ENCODE data around the gene EMP3.
A peak's percentile ranks its signal among the peaks of the same experiment; 100 is the strongest.
"Not testable (repeated sequence)": the region's sequence is repeated elsewhere in the genome, so short reads cannot be mapped to it uniquely, and the experiment has no call there.

The EMP3 gene

GRCh38 chr19:48290771-48291488 is 34.4 kb upstream of the EMP3 start:
- DNase-seq (ENCODE audit: low read depth): no peak
- peak overlapping the region; percentile 34 for H3K4me3 ChIP-seq (ENCODE audit: low read depth, low read length)
- TF ChIP-seq, protein P1, sequence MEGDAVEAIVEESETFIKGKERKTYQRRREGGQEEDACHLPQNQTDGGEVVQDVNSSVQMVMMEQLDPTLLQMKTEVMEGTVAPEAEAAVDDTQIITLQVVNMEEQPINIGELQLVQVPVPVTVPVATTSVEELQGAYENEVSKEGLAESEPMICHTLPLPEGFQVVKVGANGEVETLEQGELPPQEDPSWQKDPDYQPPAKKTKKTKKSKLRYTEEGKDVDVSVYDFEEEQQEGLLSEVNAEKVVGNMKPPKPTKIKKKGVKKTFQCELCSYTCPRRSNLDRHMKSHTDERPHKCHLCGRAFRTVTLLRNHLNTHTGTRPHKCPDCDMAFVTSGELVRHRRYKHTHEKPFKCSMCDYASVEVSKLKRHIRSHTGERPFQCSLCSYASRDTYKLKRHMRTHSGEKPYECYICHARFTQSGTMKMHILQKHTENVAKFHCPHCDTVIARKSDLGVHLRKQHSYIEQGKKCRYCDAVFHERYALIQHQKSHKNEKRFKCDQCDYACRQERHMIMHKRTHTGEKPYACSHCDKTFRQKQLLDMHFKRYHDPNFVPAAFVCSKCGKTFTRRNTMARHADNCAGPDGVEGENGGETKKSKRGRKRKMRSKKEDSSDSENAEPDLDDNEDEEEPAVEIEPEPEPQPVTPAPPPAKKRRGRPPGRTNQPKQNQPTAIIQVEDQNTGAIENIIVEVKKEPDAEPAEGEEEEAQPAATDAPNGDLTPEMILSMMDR (IDR thresholded peaks at IDR 0.05; ENCODE audit: low read depth, low read length, missing control alignments): peak; percentile 97

DNA sequence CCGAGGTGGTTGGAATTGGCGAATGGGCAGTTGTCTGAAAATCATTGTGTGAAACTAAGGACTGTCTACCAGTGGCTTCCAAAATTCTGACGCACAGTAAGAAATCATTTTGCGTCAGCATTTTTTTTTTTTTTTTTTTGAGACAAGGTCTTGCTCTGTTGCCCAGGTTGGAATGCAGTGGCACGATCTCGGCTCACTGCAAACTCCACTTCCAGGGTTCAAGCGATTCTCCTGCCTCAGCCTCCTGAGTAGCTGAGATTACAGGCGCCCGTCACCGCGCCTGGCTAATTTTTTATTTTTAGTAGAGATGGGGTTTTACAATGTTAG is 33.9 kb upstream of the EMP3 start:
- not testable (repeated sequence) for DNase-seq (ENCODE audit: low read depth); H3K4me3 ChIP-seq (ENCODE audit: low read depth, low read length)

DNA sequence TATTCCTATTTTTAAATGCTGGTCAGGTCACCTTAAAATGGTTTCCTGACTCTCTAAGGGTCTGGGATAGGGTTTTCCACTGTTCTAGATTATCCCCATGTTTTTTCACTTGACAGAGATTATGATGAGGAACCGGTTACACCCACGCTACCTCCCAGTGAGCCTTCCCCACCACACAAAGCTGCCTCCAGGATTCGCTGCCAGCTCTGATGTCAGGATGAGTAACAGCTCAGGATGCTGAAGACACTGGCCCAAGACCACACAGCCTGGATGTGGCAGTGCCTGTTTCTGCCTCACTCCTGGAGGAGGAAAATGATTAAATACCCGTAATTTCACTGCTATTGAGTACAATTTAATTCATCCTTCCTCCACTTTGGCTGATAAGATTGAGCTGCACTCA is 32.6 kb upstream of the EMP3 start:
- no peak overlapping the region for H3K4me3 ChIP-seq (ENCODE audit: low read depth, low read length)
- DNase-seq (ENCODE audit: low read depth): no peak
- TF ChIP-seq, protein P1 (IDR thresholded peaks at IDR 0.05; ENCODE audit: low read depth, low read length, missing control alignments): no peak

GRCh38 chr19:48295458-48295857 is 29.9 kb upstream of the EMP3 start:
- H3K4me3 ChIP-seq (ENCODE audit: low read depth, low read length): no peak overlapping the region
- no peak for DNase-seq (ENCODE audit: low read depth)
- TF ChIP-seq, protein P1 (IDR thresholded peaks at IDR 0.05; ENCODE audit: low read depth, low read length, missing control alignments): no peak

DNA sequence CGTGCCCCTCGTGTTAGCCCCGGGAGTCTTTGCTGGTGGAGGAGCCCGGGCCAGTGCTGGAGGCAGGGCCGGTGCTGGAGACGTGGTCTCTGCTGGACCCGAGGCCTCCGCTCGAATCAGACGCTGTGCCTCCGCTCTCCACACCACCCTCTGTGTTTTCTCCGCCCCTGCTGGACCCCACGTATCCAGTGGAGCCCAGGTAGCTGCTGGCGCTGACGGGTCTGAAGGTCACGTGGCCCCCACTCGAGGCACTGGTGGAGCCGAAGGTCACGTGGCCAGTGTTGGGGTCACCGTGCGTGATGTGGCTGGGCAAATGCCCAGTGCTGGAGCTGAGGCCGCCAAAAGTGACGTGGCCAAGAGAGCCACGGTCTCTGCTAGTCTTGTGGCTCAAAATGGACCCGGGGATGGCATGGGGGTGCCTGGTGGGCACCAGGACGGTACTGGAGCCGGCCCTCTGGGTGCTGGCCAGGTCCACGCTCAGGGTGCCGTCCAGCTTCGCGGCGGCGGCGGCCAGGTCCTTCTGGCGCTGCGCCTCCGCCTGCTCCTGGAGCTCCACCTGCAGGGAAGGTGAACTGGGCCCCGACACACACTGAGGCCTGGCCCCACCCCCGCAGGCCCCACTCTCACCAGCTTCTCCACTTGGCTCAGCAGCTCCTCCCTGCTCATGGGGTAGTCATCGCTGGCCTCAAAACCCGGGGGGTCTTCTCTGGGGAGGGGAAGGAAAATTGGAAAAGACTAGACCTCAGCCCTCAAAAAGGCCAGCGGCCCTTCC is 28.2 kb upstream of the EMP3 start:
- TF ChIP-seq, protein P1 (IDR thresholded peaks at IDR 0.05; ENCODE audit: low read depth, low read length, missing control alignments): no peak
- no peak overlapping the region for H3K4me3 ChIP-seq (ENCODE audit: low read depth, low read length)
- DNase-seq (ENCODE audit: low read depth): no peak

GRCh38 chr19:48297975-48298374 is 27.4 kb upstream of the EMP3 start:
- DNase-seq (ENCODE audit: low read depth): no peak
- TF ChIP-seq, protein P1 (IDR thresholded peaks at IDR 0.05; ENCODE audit: low read depth, low read length, missing control alignments): no peak
- H3K4me3 ChIP-seq (ENCODE audit: low read depth, low read length): no peak overlapping the region

DNA sequence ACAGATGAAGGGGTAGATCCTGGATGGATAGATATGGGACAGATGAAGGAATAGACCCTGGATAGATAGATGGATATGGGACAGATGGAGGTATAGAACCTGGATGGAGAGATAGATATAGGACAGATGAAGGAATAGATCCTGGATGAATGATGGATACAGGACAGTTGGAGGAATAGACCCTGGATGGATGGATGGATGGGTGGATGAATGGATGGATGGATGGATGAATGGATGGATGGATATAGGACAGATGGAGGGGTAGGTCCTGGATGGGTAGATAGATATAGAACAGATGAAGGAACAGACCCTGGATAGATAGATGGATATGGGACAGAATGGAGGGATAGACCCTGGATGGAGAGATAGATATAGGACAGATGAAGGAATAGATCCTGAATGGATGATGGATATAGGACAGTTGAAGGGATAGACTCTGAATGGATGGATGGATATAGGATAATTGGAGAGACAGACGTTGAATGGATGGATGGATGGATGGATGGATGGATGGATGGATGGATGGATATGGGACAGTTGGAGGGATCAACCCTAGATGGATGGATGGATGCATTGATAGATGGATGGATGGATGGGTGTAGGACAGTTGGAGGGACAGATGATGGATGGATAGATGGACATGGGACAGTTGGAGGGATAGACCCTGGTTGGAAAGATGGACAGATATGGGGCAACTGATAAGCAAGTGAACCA is 23.3 kb upstream of the EMP3 start:
- TF ChIP-seq, protein P1 (IDR thresholded peaks at IDR 0.05; ENCODE audit: low read depth, low read length, missing control alignments): no peak
- no peak for DNase-seq (ENCODE audit: low read depth)
- no peak overlapping the region for H3K4me3 ChIP-seq (ENCODE audit: low read depth, low read length)
